Measurements from ENCODE around the gene NPFF.

Gene NPFF

DNA sequence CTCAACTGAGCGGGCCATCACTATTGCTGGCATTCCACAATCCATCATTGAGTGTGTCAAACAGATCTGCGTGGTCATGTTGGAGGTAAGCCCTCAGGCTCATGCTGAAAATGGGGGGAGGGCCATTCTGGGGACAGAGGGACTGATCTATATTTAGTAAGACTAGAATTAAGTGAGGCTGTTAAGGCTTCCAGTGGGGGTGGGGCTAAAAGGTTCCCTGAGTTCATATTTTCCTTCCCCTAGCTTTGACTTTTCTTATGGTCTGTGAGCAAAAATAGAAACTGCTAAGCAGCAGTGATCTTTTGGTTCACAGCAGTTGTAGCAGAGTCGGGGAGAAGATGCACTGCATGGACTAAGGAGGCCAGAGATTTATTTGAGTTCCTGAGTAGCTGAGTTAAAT, 46.2 kb downstream of the NPFF start:
- Mint-ChIP-seq H3K4me3 (peak overlapping the region; percentile 6), H3K27me3 (no peaks in the 10 kb centered on the region), H3K36me3 (peaks cover 8% of the 10 kb centered on the region), H3K4me1 (ENCODE audit: low read depth) (peaks cover 52% of the 10 kb centered on the region), H3K9me3 (ENCODE audit: low read depth) (no peaks in the 10 kb centered on the region), H3K27ac (peak overlapping the region; percentile 66)

DNA sequence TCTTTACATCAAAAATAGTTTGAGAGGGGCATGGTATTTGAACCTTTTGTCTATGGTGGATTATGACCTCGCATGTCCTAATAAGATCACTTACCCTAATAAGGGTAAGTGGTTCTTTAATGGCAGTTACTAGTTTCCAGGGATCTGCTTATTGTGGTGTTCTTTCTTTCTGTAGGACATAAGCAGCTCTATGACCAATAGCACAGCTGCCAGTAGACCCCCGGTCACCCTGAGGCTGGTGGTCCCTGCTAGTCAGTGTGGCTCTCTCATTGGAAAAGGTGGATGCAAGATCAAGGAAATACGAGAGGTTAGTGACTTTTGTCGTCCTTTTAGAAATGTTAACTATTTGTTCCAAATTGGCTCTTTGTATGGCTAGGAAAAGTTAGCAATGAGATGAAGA, 48.2 kb downstream of the NPFF start:
- no peaks in the 10 kb centered on the region for H3K9me3 Mint-ChIP-seq (ENCODE audit: low read depth)
- H3K4me3 Mint-ChIP-seq, result no peak overlapping the region
- H3K27me3 Mint-ChIP-seq, result no peaks in the 10 kb centered on the region
- peak overlapping the region; percentile 22 for H3K27ac Mint-ChIP-seq
- H3K4me1 Mint-ChIP-seq (ENCODE audit: low read depth), result peaks cover 57% of the 10 kb centered on the region
- peaks cover 13% of the 10 kb centered on the region for H3K36me3 Mint-ChIP-seq

Measured in activated naive CD8-positive, alpha-beta T cell (primary cell).